CD4-positive, alpha-beta T cell treated with Interleukin-6 at 100 ng/mL for 8 hours (primary cell): ENCODE results near the gene MRNIP.

Experiments
- DNase-seq: peaks from one replicate; pipeline ENCODE4 v3.0.0-alpha.2; 2020; ENCODE audit warnings: mixed read lengths, low spot score

The MRNIP gene

GRCh38 chr5:179821298-179822058 lies 37.1 kb downstream of the MRNIP start:
- peak; percentile 89 for DNase-seq

GRCh38 chr5:179820483-179821297 lies 37.9 kb downstream of the MRNIP start, which contains the start of gene SQSTM1:
Gene SQSTM1, plus strand, starts transcription at chr5:179820905. Its CDS starts 32 bp downstream, at chr5:179820937.
- DNase-seq, result peak; percentile 76

GRCh38 chr5:179820127-179820482 lies 38.5 kb downstream of the MRNIP start:
- DNase-seq, result no peak

GRCh38 chr5:179819296-179820126 lies 39.1 kb downstream of the MRNIP start:
- DNase-seq, result peak; percentile 24

- DNase-seq, result peak; percentile 89
Measured at GRCh38 chr5:179818746-179819295, 39.8 kb downstream of the MRNIP start.

GRCh38 chr5:179817890-179818745 lies 40.5 kb downstream of the MRNIP start:
- DNase-seq, result no peak

GRCh38 chr5:179817470-179817840 lies 41.2 kb downstream of the MRNIP start:
- no peak for DNase-seq

GRCh38 chr5:179816796-179817469 lies 41.7 kb downstream of the MRNIP start:
- no peak for DNase-seq

GRCh38 chr5:179816401-179816795 lies 42.2 kb downstream of the MRNIP start:
- no peak for DNase-seq

- DNase-seq, result no peak
Measured at GRCh38 chr5:179815491-179816249, 42.9 kb downstream of the MRNIP start.

GRCh38 chr5:179814090-179814489 lies 44.5 kb downstream of the MRNIP start:
- DNase-seq, result no peak

- DNase-seq, result no peak
Measured at GRCh38 chr5:179812997-179813607, 45.5 kb downstream of the MRNIP start.

- DNase-seq, result no peak
Measured at GRCh38 chr5:179812135-179812825, 46.3 kb downstream of the MRNIP start.

- peak; percentile 56 for DNase-seq
Measured at GRCh38 chr5:179806250-179807048, 52.2 kb downstream of the MRNIP start, which contains the start of gene MGAT4B. Gene MGAT4B, minus strand, starts transcription at chr5:179806866. Its CDS starts 283 bp downstream, at chr5:179806583.

GRCh38 chr5:179805529-179806249 lies 52.9 kb downstream of the MRNIP start:
- DNase-seq, result no peak

- no peak for DNase-seq
Measured at GRCh38 chr5:179805070-179805528, 53.5 kb downstream of the MRNIP start.

GRCh38 chr5:179804555-179804947 lies 54.1 kb downstream of the MRNIP start:
- DNase-seq, result no peak
